GM10266 (cell line): ENCODE measurements around the gene DNAL4.

Experiments used
- DNase-seq: peaks from one replicate; pipeline ENCODE4 v3.0.0; 2012; ENCODE audit errors: extremely low spot score
- TF ChIP-seq, protein P1 (sequence below): IDR thresholded peaks from 2 replicates; pipeline ENCODE4 v1.5.1; 2012; ENCODE audit warnings: mild to moderate bottlenecking, low read depth; ENCODE audit not compliant: control insufficient read depth, insufficient read depth; ENCODE audit errors: missing control alignments

DNAL4 gene

DNA sequence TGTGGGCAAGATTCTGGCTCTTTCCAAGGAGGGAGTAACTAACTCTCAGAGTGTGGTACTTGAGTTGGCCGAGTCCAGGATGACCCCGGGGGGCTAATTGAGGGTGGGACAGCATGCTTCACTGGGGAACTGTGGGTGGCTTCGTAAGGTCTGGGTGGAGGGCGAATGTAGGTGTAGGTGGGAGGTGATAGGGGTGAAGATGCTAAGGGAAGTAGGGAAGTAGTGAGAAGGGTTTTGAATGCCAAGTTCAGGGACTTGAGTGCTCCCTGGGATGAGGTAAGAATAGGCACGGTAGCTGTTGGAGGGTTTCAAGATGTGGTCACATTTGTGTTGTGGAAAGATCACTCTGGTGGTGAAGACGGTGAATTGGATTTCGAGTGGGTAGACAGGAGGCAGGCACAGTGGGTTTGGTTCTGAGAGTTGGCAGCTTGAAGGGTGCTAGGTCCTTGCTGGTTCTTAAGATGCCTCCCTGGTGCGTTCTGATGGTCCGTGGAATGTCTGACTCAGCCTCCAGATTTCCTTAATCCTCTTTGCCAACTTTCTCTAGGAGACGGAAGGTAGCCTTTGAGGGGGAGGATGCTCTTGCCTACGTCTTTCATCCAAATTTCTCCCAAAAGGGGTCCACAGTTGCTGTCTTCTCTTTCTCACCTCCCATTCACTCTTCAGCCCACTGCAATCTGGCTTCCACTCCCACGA lies 2.5 kb upstream of the DNAL4 start:
- TF ChIP-seq, protein P1, sequence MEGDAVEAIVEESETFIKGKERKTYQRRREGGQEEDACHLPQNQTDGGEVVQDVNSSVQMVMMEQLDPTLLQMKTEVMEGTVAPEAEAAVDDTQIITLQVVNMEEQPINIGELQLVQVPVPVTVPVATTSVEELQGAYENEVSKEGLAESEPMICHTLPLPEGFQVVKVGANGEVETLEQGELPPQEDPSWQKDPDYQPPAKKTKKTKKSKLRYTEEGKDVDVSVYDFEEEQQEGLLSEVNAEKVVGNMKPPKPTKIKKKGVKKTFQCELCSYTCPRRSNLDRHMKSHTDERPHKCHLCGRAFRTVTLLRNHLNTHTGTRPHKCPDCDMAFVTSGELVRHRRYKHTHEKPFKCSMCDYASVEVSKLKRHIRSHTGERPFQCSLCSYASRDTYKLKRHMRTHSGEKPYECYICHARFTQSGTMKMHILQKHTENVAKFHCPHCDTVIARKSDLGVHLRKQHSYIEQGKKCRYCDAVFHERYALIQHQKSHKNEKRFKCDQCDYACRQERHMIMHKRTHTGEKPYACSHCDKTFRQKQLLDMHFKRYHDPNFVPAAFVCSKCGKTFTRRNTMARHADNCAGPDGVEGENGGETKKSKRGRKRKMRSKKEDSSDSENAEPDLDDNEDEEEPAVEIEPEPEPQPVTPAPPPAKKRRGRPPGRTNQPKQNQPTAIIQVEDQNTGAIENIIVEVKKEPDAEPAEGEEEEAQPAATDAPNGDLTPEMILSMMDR: no peak
- no peak for DNase-seq

DNA sequence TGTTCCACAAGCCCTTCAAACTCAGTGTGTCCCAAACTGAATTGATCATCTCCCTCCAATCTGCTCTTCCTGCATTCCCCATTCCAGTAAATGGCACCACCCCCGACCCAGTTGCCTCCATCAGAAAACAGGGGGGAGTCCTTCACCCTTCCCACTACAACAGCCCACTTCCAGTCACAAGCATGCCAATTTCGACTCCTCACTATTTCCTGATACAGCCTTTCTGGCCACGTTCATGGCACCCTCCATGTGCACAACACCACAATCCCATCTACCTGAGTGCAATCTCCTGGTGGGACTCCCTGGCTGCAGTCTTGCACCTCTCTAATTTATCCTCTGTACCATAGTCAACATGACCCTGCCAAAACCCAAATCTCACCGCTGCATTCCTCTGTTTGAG lies 1.6 kb upstream of the DNAL4 start:
- TF ChIP-seq, protein P1: no peak
- no peak for DNase-seq

DNA sequence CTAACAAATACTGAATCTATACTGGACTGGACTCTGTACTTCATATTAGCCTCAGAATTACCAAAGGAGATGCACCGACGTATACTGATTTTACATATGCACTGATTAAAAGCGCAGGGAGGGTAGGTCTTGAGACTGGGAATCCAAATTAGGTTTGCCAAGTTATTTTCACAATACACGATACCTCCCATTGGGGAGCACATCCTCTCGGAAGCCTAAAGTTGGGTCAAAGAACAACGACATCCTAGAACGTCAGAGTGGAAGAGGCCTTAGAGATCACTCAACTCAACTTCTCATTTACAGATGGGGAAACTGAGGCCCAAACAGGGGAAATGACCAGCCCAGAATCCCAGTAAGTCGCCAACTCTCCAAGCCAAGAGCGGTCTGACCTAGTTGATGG lies 626 bp downstream of the DNAL4 start:
- no peak for DNase-seq
- TF ChIP-seq, protein P1: no peak

DNA sequence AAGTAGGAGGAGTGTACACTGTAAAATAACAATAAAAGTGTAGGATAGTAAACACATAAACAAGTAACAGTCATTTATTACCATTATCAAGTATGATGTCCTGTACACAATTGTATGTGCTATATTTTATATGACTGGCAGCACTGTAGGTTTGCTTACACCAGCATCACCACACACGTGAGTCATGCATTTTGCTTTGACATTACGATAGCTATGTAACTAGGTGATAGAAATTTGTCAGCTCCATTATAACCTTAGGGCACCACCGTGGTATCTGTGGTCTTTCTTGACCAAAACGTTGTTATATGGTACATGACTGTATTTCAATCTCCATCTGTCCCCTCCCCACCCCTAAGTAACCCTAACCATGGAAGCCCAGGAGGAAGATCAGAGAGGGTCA lies 1.1 kb downstream of the DNAL4 start:
- no peak for DNase-seq

DNA sequence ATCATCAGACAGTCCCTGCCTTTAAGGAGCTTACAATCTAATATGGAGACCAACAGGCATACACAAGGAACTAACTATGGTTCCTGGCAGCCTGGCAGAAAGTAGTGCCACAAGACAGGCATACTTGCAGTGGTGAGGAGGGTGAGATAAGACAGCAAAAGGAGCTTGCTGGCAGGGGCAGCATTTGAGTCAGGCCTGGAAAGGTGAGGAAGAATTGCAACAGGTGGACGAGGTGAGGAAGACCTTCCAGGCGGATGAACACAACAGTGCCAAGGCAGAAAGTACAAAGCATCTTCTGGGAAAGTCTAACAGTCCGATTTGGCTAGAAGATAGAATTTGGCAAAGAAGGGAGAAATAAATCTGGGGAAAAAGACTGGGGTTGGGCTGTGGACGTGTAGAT lies 4.3 kb downstream of the DNAL4 start:
- no peak for DNase-seq
- TF ChIP-seq, protein P1: no peak

More for the DNA sequence above, 1.1 kb downstream of the DNAL4 start:
- TF ChIP-seq, protein P1: no peak

DNA sequence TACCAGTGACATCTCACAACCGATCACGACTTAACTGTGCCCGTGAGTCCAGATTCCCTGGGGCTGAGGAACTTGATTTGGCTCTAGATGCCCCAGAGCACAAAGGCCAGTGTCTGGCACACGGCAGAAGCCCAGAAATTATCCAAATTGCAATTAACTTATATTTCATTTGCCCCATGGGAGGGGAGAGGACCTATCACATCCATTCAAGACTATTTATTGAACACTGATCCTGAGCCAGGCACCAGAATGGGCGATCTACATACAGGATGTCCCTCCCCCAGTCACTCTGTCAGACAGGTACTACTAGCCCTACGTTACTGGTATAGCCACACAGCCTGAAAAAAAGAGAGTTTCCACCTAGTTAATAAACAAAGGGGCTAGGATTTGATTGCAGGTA lies 5.1 kb downstream of the DNAL4 start:
- DNase-seq: no peak
- TF ChIP-seq, protein P1: no peak

DNA sequence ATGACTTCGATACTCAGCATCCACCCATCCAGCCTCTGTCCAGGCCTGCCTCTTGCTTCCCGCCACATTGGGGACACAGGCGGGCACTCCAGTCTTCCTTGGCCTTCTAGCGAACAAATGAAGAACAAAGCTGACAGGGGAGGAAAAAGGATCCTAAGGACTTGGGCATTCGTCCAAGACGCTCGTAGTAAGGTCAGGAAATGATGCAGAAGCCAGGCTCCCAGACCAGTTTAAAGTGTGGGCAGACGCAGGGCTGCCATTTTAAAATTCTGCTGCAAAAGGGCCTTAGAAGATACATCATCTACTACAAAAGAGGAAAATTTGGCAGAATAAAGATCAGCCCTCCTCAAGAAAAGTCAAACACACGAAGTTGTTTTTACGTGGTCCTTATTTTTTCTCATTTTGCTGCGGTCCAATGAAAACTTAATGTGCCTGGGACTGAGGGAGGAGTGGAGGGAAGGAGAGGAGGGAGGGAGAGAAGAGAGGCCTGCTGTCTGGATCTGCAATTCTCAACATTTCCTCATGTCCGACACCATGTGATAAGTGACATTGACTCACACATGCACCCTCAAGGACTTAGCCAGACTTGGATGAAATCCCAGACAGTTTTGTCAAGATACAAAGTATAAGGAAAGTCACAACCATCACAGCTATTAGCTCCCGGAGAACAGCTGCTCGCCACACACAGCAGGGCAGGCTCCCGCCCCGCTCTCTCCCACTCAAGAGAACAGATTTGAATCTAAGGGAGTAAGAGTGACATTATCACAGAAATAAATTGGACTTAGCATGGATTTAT lies 5.7 kb downstream of the DNAL4 start:
- DNase-seq: no peak
- TF ChIP-seq, protein P1: no peak
